GM21619 (cell line): Measurements from ENCODE around the gene PRKACG.
"Not testable (repeated sequence)": the region's sequence is repeated elsewhere in the genome, so short reads cannot be mapped to it uniquely, and the experiment has no call there.

Experiments used
- ATAC-seq: cut with Tn5 transposase; IDR thresholded peaks from one replicate; pipeline ENCODE4 v1.9.1; 2021; ENCODE audit not compliant: unreplicated experiment

PRKACG gene

DNA sequence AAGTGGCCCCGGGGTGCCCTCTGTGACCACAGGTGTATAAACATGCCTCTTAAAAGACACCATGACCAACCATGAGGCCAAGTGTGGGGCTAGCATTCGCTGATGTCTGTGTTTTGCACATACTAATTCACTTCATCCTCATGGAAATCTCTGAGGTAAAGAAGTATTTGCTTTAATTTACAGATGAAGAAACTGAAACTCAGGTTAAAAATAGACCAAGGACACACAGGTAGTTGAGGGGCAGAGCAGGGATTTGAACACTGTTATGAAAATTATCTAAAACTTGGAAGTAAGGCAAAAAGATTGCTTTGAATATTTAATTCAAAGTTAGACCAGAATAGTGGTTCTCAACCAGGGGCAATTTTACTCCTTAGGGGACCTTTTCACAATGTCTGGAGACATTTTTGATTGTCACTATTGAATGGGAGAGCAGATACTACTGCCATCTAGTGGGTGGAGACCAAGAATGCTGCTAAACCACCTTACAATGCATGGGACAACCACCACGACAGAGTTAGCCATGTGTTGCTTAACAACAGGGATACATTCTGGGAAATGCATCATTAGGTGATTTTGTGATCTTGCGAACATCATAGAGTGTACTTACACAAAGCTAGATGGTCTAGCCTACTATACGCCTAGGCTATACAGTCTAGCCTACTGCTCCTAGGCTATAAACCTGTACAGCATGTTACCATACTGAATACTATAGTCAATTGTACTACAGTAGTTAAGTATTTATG is 13.6 kb upstream of the PRKACG start:
- peak; percentile 78 for ATAC-seq

DNA sequence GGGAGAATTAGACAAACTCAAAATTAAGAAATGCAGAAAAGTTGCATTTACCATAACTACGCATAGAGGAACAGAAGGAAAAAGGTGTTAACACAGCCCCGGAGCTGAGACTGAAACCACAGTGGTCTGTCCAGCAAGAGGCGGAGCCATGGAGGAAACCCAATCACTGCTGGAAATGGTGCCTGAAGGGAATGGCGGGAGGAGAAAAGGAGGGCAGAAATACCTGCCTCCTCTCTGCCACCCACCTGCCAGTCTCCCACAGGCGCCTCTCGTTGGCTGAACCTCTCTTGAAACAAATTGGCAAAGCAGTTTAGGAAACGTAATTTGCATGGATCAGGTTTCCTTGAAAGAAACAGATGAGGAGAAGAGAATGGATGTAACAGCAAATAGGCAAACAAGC is 9.7 kb upstream of the PRKACG start:
- no peak for ATAC-seq

DNA sequence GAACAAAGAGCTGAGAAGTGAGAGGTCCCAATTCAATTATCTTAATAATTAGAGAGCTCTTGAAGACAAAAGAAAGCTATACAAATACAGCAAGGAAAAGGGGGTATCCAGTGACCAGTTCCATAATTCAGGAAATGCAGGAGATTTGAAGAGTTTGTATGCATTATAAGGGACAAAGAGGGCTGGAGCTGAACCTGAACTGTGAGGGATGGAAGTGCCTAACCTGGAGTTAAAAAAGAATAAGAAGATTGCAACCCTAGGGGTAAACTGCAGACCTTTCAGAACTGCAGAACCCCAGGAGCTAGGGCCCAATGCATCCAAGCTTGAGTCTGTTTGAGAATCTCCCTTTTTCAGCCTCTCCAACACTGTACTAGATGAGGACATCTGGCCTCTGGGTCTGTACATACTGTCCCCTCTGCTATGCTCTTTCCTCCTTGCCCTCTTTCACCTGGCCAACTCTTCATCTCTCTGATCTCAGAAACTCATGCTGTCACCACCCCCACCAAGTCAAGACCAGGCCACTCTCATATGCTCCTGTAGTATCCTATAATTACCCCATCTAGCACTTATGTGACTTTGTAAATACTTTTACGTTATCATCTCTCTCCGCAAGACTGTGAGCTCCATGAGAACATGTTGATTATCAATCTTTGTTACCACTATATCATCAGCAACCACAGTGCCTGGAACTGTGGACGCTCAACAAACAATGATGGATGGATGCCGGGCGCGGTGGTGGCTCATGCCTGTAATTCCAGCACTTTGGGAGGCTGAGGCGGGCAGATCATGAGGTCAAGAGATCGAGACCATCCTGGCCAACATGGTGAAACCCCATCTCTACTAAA is 6.6 kb upstream of the PRKACG start:
- no peak for ATAC-seq

DNA sequence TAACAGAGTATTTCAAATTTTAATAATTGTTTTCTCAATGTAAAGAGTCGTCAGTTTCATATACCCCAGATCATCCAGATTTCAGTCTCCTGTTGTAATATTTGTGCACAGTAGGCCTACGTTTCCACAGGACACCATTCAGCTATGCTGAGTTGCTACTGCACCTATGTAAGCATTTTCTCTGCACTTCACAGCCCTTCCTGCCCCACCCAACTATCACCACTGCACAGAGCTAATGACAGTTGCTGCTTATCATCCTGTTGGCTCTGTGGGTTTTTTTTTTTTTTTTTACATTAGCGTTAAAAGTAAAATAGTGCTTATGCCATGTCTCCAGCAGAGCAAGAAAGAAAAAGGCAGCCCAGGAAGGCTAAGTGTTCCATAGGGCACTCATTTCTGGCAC is 5.9 kb upstream of the PRKACG start:
- ATAC-seq, result no peak

DNA sequence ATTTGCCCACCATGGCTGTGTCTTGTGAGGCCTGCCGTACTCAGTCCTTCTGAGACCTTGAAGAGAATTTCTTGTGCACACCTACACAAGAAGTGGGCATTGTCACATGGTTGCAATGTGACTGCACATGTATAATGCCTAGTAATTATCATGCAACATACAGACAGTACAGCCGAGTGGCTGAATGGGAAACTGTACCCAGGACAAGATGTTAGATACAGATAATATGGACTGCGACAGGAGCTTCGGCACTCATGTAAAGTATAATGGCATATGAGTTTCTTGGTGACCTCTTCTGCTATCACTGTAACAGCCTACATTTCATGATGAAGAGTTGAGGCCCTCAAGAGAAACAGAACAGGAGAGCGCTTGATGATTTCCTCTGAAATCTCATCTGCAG is 4.8 kb upstream of the PRKACG start:
- ATAC-seq, result no peak

DNA sequence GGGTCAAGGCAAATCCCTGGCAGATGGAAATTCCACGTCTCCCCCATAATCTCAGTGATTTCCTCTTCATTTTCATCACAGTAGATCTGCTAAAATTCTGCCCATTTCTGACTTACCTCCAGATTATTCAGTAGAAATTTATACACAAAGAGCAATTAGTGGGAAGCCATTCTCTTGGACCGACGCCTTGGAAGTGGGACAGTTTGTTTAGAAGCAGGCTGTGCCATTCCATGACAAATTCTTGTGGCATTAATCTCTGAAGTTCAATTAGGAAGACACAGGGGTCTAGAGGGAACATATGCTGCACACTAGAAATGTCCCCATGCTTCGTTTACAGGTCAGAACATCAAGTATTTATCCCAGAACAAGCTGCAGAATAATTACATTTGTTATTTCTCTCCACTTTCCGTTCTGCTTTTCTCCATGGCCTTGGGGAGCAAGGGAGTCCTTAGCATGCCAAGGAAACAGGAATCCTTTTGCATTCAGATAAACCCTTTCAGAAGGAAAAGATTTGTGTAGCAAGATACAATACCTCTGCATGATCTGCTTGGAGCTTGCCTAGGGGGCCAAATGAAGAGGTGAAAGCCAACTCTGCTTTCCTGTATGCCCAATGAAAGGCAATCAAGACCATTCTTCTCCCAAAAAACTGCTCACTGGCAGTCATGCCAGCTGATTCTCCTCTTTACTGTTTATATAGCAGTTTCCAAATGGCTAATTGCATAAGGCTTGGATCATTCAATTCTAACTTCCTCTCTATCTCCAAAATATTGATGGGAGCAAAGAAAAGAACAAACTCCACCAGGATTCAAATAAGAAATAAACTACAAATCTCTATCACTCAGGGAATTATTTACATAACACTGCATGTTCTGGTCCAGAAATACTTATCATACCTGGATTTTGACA is 2.5 kb upstream of the PRKACG start:
- no peak for ATAC-seq

DNA sequence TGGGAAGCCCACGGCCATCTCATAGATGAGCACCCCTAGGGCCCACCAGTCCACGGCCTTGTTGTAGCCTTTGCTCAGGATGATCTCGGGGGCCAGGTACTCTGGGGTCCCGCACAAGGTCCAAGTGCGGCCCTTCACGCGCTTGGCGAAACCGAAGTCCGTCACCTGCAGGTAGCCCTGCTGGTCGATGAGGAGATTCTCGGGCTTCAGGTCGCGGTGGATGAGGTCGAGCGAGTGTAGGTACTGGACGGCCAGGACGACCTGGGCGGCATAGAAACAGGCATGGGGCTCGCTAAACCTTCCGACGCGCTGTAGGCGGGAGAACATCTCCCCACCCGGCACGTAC is 558 bp downstream of the PRKACG start:
- no peak for ATAC-seq

DNA sequence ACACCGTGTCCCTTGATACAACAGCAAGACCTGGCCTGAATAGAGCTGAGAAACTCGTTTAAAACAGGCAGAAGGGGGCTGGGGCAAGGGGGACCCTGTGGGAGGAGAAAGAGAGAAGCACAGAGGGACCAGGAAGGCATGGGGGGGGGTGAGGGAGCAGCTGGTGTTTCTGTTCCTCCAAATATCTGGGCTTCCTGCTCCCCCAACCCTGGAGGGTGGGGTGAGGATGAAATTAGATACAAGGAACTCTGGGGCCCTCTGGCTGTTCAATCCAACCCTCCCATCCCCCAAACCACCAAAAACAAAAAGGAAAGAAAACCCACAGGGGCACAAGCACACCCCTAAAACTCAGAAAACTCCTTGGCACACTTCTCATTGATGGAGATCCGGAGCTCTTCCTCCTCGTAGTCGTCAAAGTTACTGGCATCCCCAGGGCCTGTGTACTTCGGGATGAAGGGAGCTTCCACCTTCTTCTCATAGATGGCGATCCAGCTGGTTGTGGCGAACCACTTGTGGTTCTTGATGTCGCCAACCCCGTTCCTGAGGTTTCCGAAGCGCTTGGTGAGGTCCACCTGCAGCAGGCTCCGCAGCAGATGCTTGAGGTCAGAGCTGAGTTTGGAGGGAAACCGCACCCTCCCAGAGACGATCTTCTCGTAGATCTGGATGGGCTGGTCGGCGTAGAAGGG is 1.1 kb downstream of the PRKACG start:
- no peak for ATAC-seq

DNA sequence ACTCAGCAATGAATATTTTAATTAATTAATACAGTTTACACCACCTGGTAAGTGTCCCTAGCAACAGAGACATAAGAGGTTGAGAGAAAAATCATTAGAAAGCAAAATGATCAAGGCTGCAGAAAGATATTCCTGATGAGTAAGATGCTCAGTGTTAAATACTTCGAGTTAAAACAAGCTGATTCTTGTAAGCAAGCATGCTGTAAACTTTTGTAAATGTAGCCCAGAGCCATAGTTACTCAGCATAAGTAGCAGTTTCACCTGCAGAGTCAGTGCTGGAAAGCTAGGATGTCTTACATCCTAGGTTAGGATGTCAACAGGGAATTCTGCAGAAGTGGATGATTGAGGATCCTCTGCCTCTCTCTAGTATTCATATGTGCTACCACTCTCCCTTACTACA is 4.2 kb downstream of the PRKACG start:
- ATAC-seq, result no peak

DNA sequence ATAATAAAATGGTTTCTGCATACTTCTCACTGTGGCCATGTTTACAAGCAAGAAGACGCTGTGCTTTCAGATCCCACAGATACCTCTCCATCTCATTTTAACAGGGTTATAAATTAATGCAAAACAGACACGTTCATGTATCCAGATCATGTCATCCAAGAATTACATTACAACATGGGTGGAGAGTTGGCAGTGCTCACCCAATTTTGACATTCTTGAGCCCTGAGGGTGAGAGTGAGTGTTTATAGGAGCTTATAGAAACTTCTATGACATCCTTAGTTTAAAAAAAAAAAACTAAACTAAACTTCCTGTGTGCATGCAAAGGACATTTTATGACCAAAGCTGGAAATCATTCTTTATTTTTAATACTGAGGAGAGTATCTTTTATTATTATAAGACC is 9.1 kb downstream of the PRKACG start:
- ATAC-seq, result no peak

DNA sequence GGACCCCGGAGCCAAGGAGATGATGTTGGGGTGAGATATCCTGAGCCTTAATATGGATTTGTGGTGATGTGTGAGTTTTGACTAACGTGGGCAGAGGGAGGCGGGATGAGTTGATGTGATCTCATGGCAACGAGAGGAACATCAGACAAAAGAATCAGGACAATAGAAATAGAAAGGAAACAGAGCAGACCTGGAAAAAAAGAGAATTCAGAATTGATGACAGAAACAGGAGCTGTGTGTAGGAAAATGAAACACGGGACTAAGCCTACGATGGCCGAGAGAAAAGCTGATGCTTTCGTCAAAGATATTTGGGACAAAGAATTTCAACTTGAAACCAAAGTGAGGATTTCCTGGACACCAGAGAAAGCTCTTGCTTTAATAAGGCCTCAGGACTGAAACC is 10.9 kb downstream of the PRKACG start:
- ATAC-seq, result no peak

DNA sequence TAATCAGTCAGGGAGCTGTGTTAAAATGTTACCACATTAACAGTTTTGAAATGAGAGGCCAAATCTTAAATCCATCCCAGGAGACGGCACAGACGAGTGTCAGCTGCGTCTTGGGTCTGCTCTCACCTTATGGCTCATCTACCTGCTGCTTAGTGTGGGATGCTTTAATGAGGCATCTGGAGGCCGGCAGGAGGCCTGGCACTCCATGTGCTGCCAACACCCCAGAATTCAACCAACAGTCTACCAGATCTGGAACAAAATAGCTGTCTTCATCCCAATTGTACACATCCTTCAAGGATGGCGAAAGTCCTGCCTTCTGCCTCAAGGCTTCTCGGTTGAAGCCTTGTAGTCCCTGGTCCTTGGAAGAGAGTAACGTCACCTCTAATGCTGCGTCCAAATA is 12.0 kb downstream of the PRKACG start:
- no peak for ATAC-seq

DNA sequence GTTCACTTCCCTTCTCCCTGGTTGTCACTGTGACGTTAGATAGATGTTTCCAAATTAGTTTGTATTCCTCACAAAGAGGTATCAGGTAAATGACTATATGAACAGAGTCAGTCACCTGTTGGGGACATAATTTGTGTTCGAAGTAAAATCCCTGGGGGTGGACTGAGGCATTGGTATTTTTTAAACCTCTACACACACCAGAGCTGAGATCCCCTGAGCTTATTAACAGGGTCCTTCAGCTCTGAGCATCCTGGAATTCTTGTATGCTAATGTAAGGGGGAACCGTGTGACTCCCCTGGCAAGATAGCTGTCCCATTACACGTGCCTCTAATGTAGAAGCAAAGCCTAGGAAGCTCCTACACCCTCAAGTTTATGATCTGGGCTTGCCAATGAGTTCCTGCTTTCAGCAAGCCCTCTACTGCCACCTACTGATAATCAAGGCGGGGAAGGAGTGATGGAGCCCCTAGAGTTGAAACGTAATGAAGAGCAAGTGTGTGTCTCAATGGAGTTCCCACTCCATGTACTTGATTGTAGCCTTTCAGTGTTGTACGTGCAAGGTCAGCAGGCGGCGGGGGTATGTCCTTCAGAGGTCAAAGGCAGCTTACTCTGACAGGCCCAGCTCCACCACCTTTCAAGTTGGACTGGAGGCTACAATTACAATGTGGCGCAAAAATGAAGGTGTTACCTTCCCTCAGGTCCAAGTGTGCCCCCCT is 14.4 kb downstream of the PRKACG start:
- peak; percentile 77 for ATAC-seq

DNA sequence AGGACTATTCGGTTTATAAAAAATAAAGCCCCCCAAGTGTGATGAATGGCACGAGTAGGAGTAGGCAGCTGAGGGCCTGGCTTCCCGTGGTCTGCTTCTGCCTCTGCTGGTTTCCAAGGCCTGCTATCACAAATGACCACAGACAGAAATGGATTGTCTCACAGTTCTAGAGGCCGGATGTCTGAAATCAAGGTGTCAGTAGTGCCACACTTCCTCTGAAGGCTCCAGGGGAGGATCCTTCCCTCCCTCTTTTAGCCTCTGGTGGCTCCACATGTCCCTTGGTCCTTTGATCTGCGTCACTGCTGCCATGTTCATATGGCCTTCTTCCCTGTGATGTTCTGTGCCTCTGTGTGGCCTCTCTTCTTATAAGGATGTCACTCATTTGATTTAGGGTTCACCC is 15.1 kb downstream of the PRKACG start:
- ATAC-seq, result no peak

DNA sequence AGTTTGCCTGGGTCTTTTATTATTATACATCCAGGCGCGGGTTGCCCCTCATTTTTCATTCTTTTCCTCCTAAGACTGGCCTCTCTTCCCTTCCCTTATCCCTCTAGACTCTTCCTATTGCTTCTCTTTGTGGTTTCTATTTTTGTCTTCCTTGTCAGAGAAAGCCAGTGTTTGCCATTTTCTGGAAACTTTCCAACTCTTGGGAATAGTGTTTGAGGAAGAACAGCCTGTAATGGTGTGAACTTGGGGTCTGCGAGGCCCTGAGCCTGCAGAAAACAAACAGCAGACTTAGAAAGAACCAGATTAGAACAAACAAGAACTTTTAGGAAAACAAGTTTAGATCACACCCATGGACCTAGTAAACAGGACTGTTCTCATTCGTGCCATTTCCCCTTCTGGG is 15.5 kb downstream of the PRKACG start:
- ATAC-seq, result no peak

DNA sequence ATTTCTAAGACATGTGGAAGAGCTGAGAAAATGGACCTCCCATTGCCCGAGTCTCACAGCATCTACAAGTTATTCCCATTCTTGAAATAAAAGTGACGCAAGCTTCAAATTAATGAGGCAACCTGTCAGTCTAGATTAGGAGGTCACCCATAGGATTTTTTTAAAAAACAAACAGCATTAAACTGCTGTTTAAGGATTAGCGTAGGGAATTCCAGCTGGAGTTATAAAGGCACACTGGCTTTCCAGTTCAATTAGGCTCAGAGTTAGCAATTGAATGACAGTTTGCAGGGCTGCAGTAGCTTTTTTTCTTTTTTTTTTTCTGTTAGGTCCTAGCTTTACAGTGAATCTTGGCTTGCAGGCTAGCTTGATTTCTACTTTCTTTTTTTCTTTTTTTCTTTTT is 16.2 kb downstream of the PRKACG start:
- no peak for ATAC-seq

DNA sequence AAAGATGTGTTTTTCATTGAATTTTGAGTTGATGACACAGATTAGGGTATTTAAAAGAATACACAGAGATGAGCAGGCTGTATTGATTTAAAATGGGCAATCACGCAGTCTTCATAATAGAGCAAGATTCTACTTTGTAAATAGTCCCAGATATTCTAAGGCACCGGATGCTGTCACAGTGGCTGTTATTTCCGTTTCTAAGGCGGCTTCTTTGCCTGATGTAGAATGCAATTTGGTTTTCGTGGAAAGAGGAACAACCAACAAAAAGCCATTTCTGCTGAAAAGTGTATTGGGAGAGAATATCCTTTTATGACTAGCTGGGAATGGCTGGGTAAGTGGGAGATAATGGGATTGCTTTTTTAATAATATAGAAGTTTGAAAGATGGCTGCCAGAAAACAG is 17.5 kb downstream of the PRKACG start:
- no peak for ATAC-seq

DNA sequence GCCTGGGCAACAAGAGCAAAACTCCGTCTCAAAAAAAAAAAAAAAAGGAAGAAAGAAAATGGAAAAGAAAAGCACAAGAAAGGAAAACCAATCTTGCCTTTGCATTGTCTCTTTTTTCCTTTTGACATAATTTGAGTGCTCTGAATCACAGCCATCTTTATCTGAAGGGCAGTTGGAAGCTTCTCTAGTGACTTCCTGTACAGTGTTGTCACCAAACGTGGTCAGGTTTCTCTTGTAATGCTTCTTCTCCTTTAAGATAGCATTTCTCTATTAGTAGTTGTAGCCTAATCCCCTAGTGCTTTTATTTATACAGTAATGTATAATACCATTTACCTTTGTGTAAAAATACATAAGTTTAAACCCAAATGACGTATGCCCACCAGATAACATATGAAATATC is 18.1 kb downstream of the PRKACG start:
- no peak for ATAC-seq

DNA sequence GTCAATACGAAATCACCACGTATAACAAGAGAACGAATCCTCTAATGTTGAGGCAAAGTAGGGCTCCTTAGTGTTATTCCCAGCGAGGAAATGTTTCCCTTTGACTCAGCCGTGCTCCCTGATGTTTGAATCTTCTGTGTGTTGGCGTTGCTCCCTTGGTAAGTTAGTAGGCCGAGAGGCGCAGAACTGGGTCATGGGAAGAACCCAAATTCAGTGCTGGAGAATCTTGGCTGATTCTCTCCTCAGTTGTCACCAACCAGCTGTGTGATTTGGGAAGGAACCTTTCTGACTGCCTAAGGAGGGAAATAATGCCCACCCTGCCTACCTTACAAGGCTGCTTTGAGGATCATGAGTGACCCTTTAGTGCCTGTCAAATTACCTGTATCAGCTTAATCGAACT is 22.5 kb downstream of the PRKACG start:
- ATAC-seq, result no peak

DNA sequence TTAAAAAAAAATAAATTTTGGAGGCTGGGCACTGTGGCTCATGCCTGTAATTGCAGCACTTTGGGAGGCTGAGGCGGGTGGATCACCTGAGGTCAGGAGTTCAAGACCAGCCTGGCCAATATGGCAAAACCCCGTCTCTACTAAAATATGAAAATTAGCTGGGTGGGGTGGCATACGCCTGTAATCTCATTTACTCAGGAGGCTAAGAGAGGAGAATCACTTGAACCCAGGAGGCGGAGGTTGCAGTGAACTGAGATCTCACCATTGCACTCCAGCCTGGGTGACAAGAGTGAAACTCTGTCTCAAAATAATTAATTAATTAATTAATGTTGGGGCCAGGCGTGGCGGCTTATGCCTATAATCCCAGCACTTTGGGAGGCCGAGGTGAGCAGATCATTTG is 27.0 kb downstream of the PRKACG start:
- ATAC-seq, result not testable (repeated sequence)
